AG09319 (cell line): ENCODE results near the gene WWC2.

ENCODE experiments used
- DNase-seq: peaks from one replicate; pipeline ENCODE4 v3.0.0-alpha.2; 2010; ENCODE audit warnings: low read depth; ENCODE audit errors: extremely low read depth
- TF ChIP-seq, protein P1 (sequence below): IDR thresholded peaks from 2 replicates; pipeline ENCODE4 v1.5.1; 2011; ENCODE audit warnings: low read depth, mild to moderate bottlenecking, inconsistent platforms, low read length, moderate library complexity

Gene WWC2

DNA sequence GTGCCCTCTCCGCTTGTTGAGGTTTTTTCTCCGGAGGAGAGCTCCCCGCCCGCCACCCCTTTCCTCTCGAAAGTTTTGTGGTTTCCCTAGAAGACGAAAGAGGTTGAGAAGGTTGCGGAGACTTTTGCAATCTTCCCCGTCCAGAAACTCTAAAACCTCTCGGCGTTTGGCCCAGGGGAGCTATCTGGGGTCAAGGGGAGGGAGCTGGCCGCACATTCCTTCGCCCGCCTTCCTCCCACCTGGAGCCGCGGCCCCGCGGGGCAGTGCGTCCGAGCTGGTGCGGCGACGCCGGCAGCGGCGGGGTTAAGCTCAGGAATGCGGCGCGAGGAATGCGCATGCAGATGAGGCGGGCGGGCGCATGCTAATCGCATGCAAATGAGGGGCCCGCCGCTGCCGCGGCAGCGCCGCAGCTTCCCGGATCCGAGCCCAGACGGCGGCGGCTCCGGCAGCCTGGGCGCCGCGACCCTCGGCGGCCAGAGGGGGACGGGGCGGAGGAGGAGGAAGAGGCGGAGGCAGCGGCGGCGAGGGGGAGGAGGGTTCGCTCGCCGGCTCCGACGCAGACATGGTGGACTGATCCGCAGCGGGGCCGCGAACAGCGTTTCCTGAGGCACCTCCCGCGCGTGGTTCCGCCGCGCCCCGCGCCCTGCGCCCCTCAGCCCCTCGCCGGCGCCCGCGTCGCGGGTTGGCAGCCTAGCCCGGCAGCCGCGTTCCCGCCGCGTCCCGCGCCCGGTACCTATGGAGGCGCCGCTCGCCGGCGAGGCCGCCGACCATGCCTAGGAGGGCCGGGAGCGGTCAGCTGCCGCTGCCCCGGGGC, at the start of gene WWC2:
TSS of gene WWC2 (plus strand) at position 535 of the 814 bp plus-strand sequence. CDS start at position 770, 235 bp downstream.
- TF ChIP-seq, protein P1, sequence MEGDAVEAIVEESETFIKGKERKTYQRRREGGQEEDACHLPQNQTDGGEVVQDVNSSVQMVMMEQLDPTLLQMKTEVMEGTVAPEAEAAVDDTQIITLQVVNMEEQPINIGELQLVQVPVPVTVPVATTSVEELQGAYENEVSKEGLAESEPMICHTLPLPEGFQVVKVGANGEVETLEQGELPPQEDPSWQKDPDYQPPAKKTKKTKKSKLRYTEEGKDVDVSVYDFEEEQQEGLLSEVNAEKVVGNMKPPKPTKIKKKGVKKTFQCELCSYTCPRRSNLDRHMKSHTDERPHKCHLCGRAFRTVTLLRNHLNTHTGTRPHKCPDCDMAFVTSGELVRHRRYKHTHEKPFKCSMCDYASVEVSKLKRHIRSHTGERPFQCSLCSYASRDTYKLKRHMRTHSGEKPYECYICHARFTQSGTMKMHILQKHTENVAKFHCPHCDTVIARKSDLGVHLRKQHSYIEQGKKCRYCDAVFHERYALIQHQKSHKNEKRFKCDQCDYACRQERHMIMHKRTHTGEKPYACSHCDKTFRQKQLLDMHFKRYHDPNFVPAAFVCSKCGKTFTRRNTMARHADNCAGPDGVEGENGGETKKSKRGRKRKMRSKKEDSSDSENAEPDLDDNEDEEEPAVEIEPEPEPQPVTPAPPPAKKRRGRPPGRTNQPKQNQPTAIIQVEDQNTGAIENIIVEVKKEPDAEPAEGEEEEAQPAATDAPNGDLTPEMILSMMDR, result no peak
- DNase-seq, result peak; percentile 86

DNA sequence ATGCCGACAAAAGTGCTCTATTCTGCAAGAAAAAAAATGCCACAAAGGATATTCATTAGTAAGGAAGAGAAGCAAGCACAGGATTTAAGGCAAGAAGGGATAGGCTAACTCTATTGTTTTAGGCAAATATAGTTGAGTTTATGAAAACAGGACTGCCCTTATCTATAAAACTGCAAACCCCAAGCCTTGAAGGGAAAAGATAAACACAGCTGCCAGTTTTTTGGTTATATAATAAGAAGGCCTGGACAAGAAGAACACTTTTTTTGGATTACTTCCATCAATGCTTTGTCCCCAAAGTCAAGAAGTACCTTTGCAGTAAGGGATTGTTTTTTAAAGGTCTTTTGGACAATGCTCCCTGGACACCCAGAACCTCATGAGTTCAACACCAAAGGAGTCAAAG, 45.4 kb upstream of the WWC2 start:
- DNase-seq, result no peak

DNA sequence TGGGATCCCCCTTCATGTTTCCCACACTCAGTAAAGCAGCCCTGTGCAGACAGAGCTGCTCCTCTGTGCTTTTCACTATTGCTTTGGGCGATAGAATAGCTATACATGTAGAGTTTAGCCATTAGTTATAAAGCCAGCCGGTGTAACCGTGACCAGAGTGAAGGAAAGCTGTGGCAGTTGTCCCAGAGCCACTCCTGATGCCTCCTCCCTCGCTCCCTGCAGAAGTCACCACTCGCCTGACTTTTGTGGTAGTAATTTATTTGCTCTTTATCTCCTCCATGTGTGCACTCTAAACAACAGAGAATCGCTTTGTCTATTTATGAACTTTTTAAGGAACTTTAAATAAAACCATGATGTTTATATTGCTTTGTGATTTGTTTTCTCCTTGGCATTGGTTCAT, 41.8 kb upstream of the WWC2 start:
- TF ChIP-seq, protein P1, result no peak
- no peak for DNase-seq

More for the DNA sequence above, 45.4 kb upstream of the WWC2 start:
- TF ChIP-seq, protein P1, result no peak

DNA sequence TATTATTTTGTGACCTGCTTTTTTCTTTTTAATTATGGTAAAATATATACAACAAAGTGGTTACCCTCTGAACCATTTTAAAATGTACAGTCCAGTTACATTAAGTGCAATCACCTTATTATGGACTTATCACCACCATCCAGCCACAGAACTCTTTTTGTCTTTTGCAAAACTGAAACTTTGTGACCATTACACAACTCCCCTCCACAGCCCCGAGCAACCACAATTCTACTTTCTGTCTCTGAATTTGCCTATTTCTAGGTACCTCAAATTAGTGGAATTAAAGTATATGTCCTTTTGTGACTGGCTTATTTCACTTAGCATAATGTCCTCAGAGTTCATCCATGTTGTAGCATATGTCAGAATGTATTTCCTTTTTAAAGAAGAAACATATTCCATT, 39.3 kb upstream of the WWC2 start:
- TF ChIP-seq, protein P1, result no peak
- no peak for DNase-seq

DNA sequence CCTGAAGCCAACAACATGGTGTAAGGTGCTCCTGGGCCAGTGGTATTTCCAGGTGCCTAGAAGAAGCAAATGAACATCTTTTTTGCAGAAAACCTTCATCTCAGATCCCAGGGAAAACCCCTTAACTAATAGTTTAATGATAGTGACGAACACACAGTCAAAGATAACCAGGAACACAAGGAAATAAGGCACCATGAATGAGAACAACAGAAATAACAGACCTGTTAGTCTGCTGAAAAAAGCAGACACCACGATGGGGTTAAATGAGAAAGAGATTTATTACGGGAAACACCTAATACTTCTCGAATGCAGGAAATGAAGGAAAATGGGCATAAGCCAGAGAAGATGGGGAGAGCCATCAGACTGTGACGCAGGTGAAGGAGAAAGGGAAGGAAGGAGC, 30.6 kb upstream of the WWC2 start:
- TF ChIP-seq, protein P1, result no peak
- no peak for DNase-seq

DNA sequence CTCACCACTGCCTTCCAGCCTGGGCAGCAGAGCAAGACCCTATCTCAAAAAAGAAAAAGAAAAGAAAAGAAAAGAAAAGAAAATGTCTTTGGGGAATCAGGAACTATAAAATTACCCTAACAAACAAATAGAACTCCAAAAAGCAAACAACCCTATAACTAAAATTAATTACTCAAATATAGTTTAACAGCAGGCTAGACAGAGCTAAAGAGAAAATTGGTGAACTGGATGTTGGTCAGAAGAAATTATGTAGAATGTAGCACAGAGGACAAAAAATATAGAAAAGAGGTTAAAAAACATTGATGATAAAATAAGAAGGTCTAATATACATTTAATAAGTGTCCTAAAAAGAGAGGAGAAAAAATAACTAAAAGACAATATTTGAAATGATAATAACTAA, 27.8 kb upstream of the WWC2 start:
- no peak for DNase-seq
- TF ChIP-seq, protein P1, result no peak

DNA sequence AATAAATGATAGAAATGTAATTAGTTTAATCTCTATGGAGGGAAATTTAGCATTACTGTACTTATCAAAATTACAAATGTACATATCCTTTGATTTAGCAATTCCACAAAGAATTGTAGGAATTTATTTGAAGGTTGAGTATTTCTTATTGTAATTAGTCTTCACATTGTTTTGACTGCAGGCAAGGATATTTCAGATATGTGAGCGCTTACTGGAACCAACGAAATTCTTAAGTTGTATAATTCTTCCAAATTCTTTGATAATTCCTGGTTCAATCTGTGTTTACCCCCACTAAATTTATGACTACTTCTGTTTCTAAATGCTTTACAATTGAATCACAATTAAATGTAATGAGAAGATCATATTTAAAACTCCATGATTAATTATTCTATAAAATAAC, 26.9 kb upstream of the WWC2 start:
- no peak for DNase-seq
- TF ChIP-seq, protein P1, result no peak
